ENCODE results near the gene ZNF618.

ZNF618 gene

GRCh38 chr9:113911850-113912557 lies 35.9 kb downstream of the ZNF618 start:
- Histone ChIP-seq H3K79me2 (ENCODE audit: control insufficient read depth, low read length) (no peaks in the 10 kb centered on the region), H3K4me1 (ENCODE audit: control insufficient read depth, low read length) (no peaks in the 10 kb centered on the region), H3K36me3 (ENCODE audit: control insufficient read depth, low read length) (no peaks in the 10 kb centered on the region), H3K27me3 (ENCODE audit: control insufficient read depth, low read length) (no peaks in the 10 kb centered on the region; the same call in 1 of the 2 replicates), H3F3A (ENCODE audit: control insufficient read depth, insufficient read depth) (no peaks in the 10 kb centered on the region), H4K20me1 (ENCODE audit: control insufficient read depth, insufficient read depth, low read depth, low read length) (no peaks in the 10 kb centered on the region), H3K9me3 (ENCODE audit: control insufficient read depth, insufficient read depth, low read length) (no peaks in the 10 kb centered on the region), H3K27ac (ENCODE audit: low read depth, low read length) (no peak overlapping the region), H3K4me3 (ENCODE audit: low read length) (no peak overlapping the region), H3K9me2 (replicated peaks; ENCODE audit: control insufficient read depth, low read length) (no peaks in the 10 kb centered on the region), H3K4me2 (ENCODE audit: low read length) (no peak overlapping the region)
- no peak for TF ChIP-seq EZH2phosphoT487 (IDR thresholded peaks at IDR 0.05; ENCODE audit: borderline replicate concordance, low read length)
- TF ChIP-seq, protein P1, sequence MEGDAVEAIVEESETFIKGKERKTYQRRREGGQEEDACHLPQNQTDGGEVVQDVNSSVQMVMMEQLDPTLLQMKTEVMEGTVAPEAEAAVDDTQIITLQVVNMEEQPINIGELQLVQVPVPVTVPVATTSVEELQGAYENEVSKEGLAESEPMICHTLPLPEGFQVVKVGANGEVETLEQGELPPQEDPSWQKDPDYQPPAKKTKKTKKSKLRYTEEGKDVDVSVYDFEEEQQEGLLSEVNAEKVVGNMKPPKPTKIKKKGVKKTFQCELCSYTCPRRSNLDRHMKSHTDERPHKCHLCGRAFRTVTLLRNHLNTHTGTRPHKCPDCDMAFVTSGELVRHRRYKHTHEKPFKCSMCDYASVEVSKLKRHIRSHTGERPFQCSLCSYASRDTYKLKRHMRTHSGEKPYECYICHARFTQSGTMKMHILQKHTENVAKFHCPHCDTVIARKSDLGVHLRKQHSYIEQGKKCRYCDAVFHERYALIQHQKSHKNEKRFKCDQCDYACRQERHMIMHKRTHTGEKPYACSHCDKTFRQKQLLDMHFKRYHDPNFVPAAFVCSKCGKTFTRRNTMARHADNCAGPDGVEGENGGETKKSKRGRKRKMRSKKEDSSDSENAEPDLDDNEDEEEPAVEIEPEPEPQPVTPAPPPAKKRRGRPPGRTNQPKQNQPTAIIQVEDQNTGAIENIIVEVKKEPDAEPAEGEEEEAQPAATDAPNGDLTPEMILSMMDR (IDR thresholded peaks at IDR 0.05; ENCODE audit: low read depth, low read length, poor library complexity, severe bottlenecking): no peak

- no peaks in the 10 kb centered on the region for H4K20me1 ChIP-seq (ENCODE audit: control insufficient read depth, insufficient read depth, low read depth, low read length)
- no peaks in the 10 kb centered on the region for H3K9me2 ChIP-seq (replicated peaks; ENCODE audit: control insufficient read depth, low read length)
Observed at GRCh38 chr9:113912816-113913215, 36.7 kb downstream of the ZNF618 start.

DNA sequence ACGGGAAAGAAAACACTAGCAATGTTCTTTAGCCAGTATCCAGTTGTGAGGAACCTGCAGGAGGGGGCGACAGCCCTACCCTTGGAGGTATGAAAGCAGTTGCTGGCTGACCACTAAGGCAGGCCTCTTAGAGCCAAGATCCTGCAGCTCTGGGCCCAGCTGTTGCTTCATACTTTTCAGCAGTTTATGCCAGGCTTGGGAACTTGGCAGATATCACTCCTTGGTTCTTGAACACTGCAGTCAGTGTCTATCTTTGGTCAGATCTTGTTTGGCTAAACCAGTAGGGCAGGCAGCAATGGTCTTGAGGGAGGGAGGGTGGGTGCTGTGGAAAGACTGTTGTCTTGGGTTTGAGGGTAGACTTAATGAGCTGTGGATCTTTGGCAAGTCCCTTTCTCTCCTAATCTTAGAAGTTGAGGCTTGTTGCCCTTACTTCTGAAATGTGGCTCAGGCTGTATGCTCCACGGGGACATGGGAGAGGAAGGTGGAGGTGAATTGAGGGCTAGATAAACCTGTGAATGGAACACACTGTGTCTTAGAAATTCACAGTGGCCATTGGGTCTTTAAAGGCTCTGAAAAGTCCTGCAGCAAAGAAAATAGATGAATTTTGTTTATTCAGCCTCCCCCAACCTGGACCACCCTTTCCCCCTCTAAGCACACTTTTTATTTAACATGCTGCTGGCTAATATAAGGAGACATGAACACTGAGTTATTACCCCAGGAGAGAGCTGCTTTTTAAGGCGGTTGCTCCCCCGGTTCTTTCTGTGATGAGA lies 37.5 kb downstream of the ZNF618 start:
- H4K20me1 ChIP-seq (ENCODE audit: control insufficient read depth, insufficient read depth, low read depth, low read length): no peaks in the 10 kb centered on the region
- no peaks in the 10 kb centered on the region for H3K4me1 ChIP-seq (ENCODE audit: control insufficient read depth, low read length)
- H3K27ac ChIP-seq (ENCODE audit: low read depth, low read length): no peak overlapping the region
- H3K9me2 ChIP-seq (replicated peaks; ENCODE audit: control insufficient read depth, low read length): no peaks in the 10 kb centered on the region
- H3K27me3 ChIP-seq (ENCODE audit: control insufficient read depth, low read length): no peaks in the 10 kb centered on the region; the same call in 1 of the 2 replicates
- no peaks in the 10 kb centered on the region for H3K79me2 ChIP-seq (ENCODE audit: control insufficient read depth, low read length)
- no peak for TF ChIP-seq EZH2phosphoT487 (IDR thresholded peaks at IDR 0.05; ENCODE audit: borderline replicate concordance, low read length)
- TF ChIP-seq, protein P1 (IDR thresholded peaks at IDR 0.05; ENCODE audit: low read depth, low read length, poor library complexity, severe bottlenecking): no peak
- no peaks in the 10 kb centered on the region for H3K36me3 ChIP-seq (ENCODE audit: control insufficient read depth, low read length)
- no peak overlapping the region for H3K4me3 ChIP-seq (ENCODE audit: low read length)
- no peaks in the 10 kb centered on the region for H3K9me3 ChIP-seq (ENCODE audit: control insufficient read depth, insufficient read depth, low read length)
- H3K4me2 ChIP-seq (ENCODE audit: low read length): no peak overlapping the region
- no peaks in the 10 kb centered on the region for H3F3A ChIP-seq (ENCODE audit: control insufficient read depth, insufficient read depth)

More at GRCh38 chr9:113912816-113913215, 36.7 kb downstream of the ZNF618 start:
- Histone ChIP-seq H3K4me2 (ENCODE audit: low read length) (no peak overlapping the region), H3K27me3 (ENCODE audit: control insufficient read depth, low read length) (no peaks in the 10 kb centered on the region; the same call in 1 of the 2 replicates), H3K4me1 (ENCODE audit: control insufficient read depth, low read length) (no peaks in the 10 kb centered on the region), H3K9me3 (ENCODE audit: control insufficient read depth, insufficient read depth, low read length) (no peaks in the 10 kb centered on the region), H3K4me3 (ENCODE audit: low read length) (no peak overlapping the region), H3K27ac (ENCODE audit: low read depth, low read length) (no peak overlapping the region), H3K79me2 (ENCODE audit: control insufficient read depth, low read length) (no peaks in the 10 kb centered on the region), H3F3A (ENCODE audit: control insufficient read depth, insufficient read depth) (no peaks in the 10 kb centered on the region), H3K36me3 (ENCODE audit: control insufficient read depth, low read length) (no peaks in the 10 kb centered on the region)
- TF ChIP-seq EZH2phosphoT487 (IDR thresholded peaks at IDR 0.05; ENCODE audit: borderline replicate concordance, low read length): no peak
- TF ChIP-seq, protein P1 (IDR thresholded peaks at IDR 0.05; ENCODE audit: low read depth, low read length, poor library complexity, severe bottlenecking): no peak
